HepG2 (cell line): Measurements from ENCODE around the gene VAC14. TPM values are rescaled to one million over a fixed set of nuclear protein-coding genes. Genes with fewer than 3 reads are reported as not detected.

Source experiments
- ATF7 ChIP-seq, 2 experiments: fragments of 450-650 bp in 1 of 2; sonication (generic) in 1 of 2; formaldehyde crosslinking in 1 of 2; IDR thresholded peaks; 2 replicates each; pipeline versions ENCODE4 v1.4.0 to v1.6.1; 2016 to 2020; ENCODE audit warnings: antibody characterized with exemption in 1 of 2, mild to moderate bottlenecking in 1 of 2, missing genetic modification reagents in 1 of 2
- CCAR2 ChIP-seq: fragments of 200-400 bp; formaldehyde crosslinking; optimal IDR thresholded peaks from 2 replicates; pipeline ENCODE3; 2018; ENCODE audit warnings: low read depth, mild to moderate bottlenecking, low read length, moderate library complexity
- FOXP1 ChIP-seq, 2 experiments: fragments of 450-650 bp in 1 of 2; IDR thresholded peaks; 2 replicates each; pipeline ENCODE4 v1.6.1; 2017 to 2018; ENCODE audit warnings: antibody characterized with exemption in 1 of 2
- HHEX ChIP-seq: IDR thresholded peaks from 2 replicates; pipeline ENCODE4 v1.6.1; 2016; ENCODE audit warnings: control low read depth
- JDP2 ChIP-seq: sonication (generic); formaldehyde crosslinking; IDR thresholded peaks from 2 replicates; pipeline ENCODE4 v1.8.1; 2022; ENCODE audit warnings: missing genetic modification reagents, borderline replicate concordance
- KLF13 ChIP-seq: sonication (generic); formaldehyde crosslinking; IDR thresholded peaks from 2 replicates; pipeline ENCODE4 v1.4.0; 2020; ENCODE audit warnings: mild to moderate bottlenecking, missing genetic modification reagents
- MEIS1 ChIP-seq: sonication (generic); formaldehyde crosslinking; IDR thresholded peaks from 2 replicates; pipeline ENCODE4 v1.9.0; 2021; ENCODE audit warnings: mild to moderate bottlenecking, missing genetic modification reagents, moderate library complexity, borderline replicate concordance
- NR2F6 ChIP-seq, 2 experiments: IDR thresholded peaks; 2 replicates each; pipeline ENCODE4 v1.6.1; 2016; ENCODE audit warnings: antibody characterized with exemption in 1 of 2, mild to moderate bottlenecking in 1 of 2
- POGK ChIP-seq: sonication (generic); formaldehyde crosslinking; conservative IDR thresholded peaks from 2 replicates; pipeline ENCODE4 v1.8.0; 2022; ENCODE audit warnings: mild to moderate bottlenecking, moderate library complexity, missing genetic modification reagents
- SALL1 ChIP-seq: sonication (generic); formaldehyde crosslinking; IDR thresholded peaks from 2 replicates; pipeline ENCODE4 v1.8.0; 2022; ENCODE audit warnings: mild to moderate bottlenecking, missing genetic modification reagents
- SIX1 ChIP-seq: sonication (generic); formaldehyde crosslinking; IDR thresholded peaks from 2 replicates; pipeline ENCODE4 v1.4.0; 2020; ENCODE audit warnings: missing genetic modification reagents, borderline replicate concordance
- TIGD3 ChIP-seq: sonication (generic); formaldehyde crosslinking; IDR thresholded peaks from 2 replicates; pipeline ENCODE4 v1.5.1; 2020; ENCODE audit warnings: mild to moderate bottlenecking, missing genetic modification reagents, borderline replicate concordance
- ZNF124 ChIP-seq: sonication (generic); formaldehyde crosslinking; IDR thresholded peaks from 2 replicates; pipeline ENCODE4 v1.4.0; 2020; ENCODE audit warnings: missing genetic modification reagents
- ZNF501 ChIP-seq: sonication (generic); formaldehyde crosslinking; IDR thresholded peaks from 2 replicates; pipeline ENCODE4 v1.5.1; 2020; ENCODE audit warnings: mild to moderate bottlenecking, moderate library complexity, missing genetic modification reagents
- ZNF510 ChIP-seq: sonication (generic); formaldehyde crosslinking; IDR thresholded peaks from 2 replicates; pipeline ENCODE4 v1.4.0; 2020; ENCODE audit warnings: low read depth, mild to moderate bottlenecking, missing genetic modification reagents
- ZNF543 ChIP-seq: sonication (generic); formaldehyde crosslinking; IDR thresholded peaks from 2 replicates; pipeline ENCODE4 v1.4.0; 2020; ENCODE audit warnings: mild to moderate bottlenecking, missing genetic modification reagents
- ZNF547 ChIP-seq: sonication (generic); formaldehyde crosslinking; IDR thresholded peaks from 2 replicates; pipeline ENCODE4 v1.5.1; 2020; ENCODE audit warnings: mild to moderate bottlenecking, missing genetic modification reagents
- ZNF567 ChIP-seq: sonication (generic); formaldehyde crosslinking; IDR thresholded peaks from 2 replicates; pipeline ENCODE4 v1.8.1; 2023; ENCODE audit warnings: mild to moderate bottlenecking, missing genetic modification reagents, borderline replicate concordance
- ZNF737 ChIP-seq: sonication (generic); formaldehyde crosslinking; IDR thresholded peaks from 2 replicates; pipeline ENCODE4 v1.5.0; 2020; ENCODE audit warnings: missing genetic modification reagents, mild to moderate bottlenecking, borderline replicate concordance
- ZSCAN12 ChIP-seq: sonication (generic); formaldehyde crosslinking; IDR thresholded peaks from 2 replicates; pipeline ENCODE4 v1.9.0; 2021; ENCODE audit warnings: mild to moderate bottlenecking, missing genetic modification reagents
- polyA plus RNA-seq, 8 experiments: library from polyadenylated mRNA; depleted of rRNA in 3 of 8; stranded (reverse) in 7 of 8; unstranded in 1 of 8; fragments of >200 nt; fragmentation: Illumina TruSeq in 4 of 8; extraction: Trizol in 4 of 8; gene quantifications; 2 replicates each; pipeline versions ENCODE4 v1.2.1 to v1.2.3, GENCODE V29; 2011 to 2016; ENCODE audit warnings: low read depth in 4 of 8, missing spikeins in 1 of 8, mixed read lengths in 1 of 8; ENCODE audit not compliant: insufficient read depth in 1 of 8
- total RNA-seq, 5 experiments: library from RNA; depleted of rRNA; stranded (reverse); fragments of >200 nt; fragmentation: Illumina TruSeq; extraction: Trizol; gene quantifications; 2 replicates each; pipeline ENCODE4 v1.2.3, GENCODE V29; 2016; ENCODE audit warnings: low read depth in 1 of 5
- TF ChIP-seq, protein P1 (sequence below), 2 experiments: fragments of 450-650 bp in 1 of 2; sonication (generic) in 1 of 2; formaldehyde crosslinking; IDR thresholded peaks; 2 replicates each; pipeline versions ENCODE4 v1.5.0 to v1.8.0; 2020 to 2022; ENCODE audit warnings: mild to moderate bottlenecking in 1 of 2, missing genetic modification reagents in 1 of 2
- TF ChIP-seq, protein P2 (sequence below): sonication (generic); formaldehyde crosslinking; conservative IDR thresholded peaks from 2 replicates; pipeline ENCODE4 v1.4.0; 2020; ENCODE audit warnings: missing genetic modification reagents

VAC14 gene
- total and polyA plus RNA-seq, 2 of the 13 experiments (the other 11 are each of a cell fraction or from before 2014, with no cell fraction given), result 23.5 to 24.6 TPM

- 0 out of 2 replicates have a peak, but pooled peaks have one; percentile 42 for TF ChIP-seq POGK
- TF ChIP-seq TIGD3 (CRISPR knock-in tag), result no peak
- no peak for TF ChIP-seq JDP2 (CRISPR knock-in tag)
- no peak for TF ChIP-seq FOXP1 (IDR thresholded peaks at IDR 0.05)
- no peak for TF ChIP-seq FOXP1 (CRISPR knock-in tag; IDR thresholded peaks at IDR 0.05)
- no peak for TF ChIP-seq CCAR2
- no peak for TF ChIP-seq ZNF567
- no peak for TF ChIP-seq HHEX (CRISPR knock-in tag)
- TF ChIP-seq, protein P1, sequence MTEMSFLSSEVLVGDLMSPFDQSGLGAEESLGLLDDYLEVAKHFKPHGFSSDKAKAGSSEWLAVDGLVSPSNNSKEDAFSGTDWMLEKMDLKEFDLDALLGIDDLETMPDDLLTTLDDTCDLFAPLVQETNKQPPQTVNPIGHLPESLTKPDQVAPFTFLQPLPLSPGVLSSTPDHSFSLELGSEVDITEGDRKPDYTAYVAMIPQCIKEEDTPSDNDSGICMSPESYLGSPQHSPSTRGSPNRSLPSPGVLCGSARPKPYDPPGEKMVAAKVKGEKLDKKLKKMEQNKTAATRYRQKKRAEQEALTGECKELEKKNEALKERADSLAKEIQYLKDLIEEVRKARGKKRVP (CRISPR knock-in tag; IDR thresholded peaks at IDR 0.05), result no peak
- TF ChIP-seq ZNF510 (CRISPR knock-in tag), result peak; percentile 50; the same call in 1 of the 2 replicates
- no peak for TF ChIP-seq ATF7 (IDR thresholded peaks at IDR 0.05)
- 0 out of 2 replicates have a peak, but pooled peaks have one; percentile 64 for TF ChIP-seq ATF7 (CRISPR knock-in tag; IDR thresholded peaks at IDR 0.05)
- peak; percentile 78; the same call in 1 of the 2 replicates for TF ChIP-seq ZNF501
- TF ChIP-seq MEIS1 (CRISPR knock-in tag), result peak; percentile 69; the same call in 1 of the 2 replicates
- 0 out of 2 replicates have a peak, but pooled peaks have one; percentile 37 for TF ChIP-seq ZNF737 (CRISPR knock-in tag)
- no peak for TF ChIP-seq SIX1
- no peak for TF ChIP-seq ZSCAN12 (CRISPR knock-in tag)
- TF ChIP-seq KLF13 (CRISPR knock-in tag), result peak; percentile 64; the same call in 1 of the 2 replicates
- TF ChIP-seq, protein P2, sequence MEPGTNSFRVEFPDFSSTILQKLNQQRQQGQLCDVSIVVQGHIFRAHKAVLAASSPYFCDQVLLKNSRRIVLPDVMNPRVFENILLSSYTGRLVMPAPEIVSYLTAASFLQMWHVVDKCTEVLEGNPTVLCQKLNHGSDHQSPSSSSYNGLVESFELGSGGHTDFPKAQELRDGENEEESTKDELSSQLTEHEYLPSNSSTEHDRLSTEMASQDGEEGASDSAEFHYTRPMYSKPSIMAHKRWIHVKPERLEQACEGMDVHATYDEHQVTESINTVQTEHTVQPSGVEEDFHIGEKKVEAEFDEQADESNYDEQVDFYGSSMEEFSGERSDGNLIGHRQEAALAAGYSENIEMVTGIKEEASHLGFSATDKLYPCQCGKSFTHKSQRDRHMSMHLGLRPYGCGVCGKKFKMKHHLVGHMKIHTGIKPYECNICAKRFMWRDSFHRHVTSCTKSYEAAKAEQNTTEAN, result no peak
- peak; percentile 43; the same call in 1 of the 2 replicates for TF ChIP-seq ZNF547 (CRISPR knock-in tag)
- no peak for TF ChIP-seq ZNF543 (CRISPR knock-in tag)
- TF ChIP-seq ZNF124 (CRISPR knock-in tag), result 0 out of 2 replicates have a peak, but pooled peaks have one; percentile 58
- 0 out of 2 replicates have a peak, but pooled peaks have one; percentile 12 for TF ChIP-seq NR2F6 (IDR thresholded peaks at IDR 0.05)
- TF ChIP-seq NR2F6 (CRISPR knock-in tag; IDR thresholded peaks at IDR 0.05), result no peak; the same call in 1 of the 2 replicates
- TF ChIP-seq SALL1 (CRISPR knock-in tag), result 0 out of 2 replicates have a peak, but pooled peaks have one; percentile 17
Measured at GRCh38 chr16:70770626-70771552, 30.1 kb downstream of the VAC14 start (continued).
